HG02970 (cell line): ENCODE results near the gene SPATA7.

Experiments
- ATAC-seq: cut with Tn5 transposase; IDR thresholded peaks from one replicate; pipeline ENCODE4 v1.9.1; 2021; ENCODE audit warnings: mild to moderate bottlenecking, moderate library complexity, moderate number of reproducible peaks; ENCODE audit not compliant: unreplicated experiment, low FRiP score

Gene SPATA7

DNA sequence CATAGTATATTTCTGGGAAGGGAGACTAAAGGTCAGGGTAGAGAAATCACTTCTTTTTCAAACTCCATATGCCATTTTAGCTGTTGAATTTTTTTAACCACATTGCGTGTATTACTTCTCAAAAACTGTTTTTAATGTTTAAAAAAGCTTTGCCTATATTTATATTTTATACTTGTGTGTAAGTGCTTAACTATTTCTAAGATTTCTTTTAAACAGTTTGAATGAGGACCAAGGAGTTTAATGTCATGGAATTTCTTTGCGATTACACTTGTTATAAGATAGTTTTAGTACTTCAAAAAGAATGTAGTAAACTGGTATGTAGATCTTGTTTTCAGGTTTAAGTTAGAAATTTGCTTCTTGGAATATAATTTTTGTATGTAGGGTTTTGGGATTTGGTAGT, 7.2 kb downstream of the SPATA7 start:
- no peak for ATAC-seq

- no peak for ATAC-seq
Measured at GRCh38 chr14:88411039-88411438, 25.6 kb downstream of the SPATA7 start.

- ATAC-seq, result no peak
Measured at GRCh38 chr14:88417594-88417993, 32.1 kb downstream of the SPATA7 start.

- ATAC-seq, result no peak
Measured at GRCh38 chr14:88420187-88420586, 34.7 kb downstream of the SPATA7 start.

DNA sequence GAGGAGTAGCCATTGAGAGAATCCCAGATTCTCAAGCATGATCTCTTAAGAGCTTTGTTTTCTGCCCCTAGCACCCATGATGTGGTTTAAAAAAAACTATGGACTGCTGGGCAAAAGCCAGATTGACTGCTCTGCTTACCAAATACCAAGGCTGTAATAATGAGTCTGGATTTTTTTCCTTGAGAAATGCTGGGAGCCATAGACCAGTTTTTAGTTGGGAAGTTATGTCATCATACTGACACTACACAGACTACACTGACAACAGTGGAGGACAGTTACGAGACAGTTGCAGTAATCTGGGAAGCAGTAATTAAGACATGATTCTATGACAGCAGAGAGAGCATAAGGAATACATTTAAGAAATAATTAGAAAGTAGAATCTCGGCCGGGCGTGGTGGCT, 35.8 kb downstream of the SPATA7 start:
- ATAC-seq, result no peak

GRCh38 chr14:88422047-88422446, 36.6 kb downstream of the SPATA7 start:
- ATAC-seq, result no peak

DNA sequence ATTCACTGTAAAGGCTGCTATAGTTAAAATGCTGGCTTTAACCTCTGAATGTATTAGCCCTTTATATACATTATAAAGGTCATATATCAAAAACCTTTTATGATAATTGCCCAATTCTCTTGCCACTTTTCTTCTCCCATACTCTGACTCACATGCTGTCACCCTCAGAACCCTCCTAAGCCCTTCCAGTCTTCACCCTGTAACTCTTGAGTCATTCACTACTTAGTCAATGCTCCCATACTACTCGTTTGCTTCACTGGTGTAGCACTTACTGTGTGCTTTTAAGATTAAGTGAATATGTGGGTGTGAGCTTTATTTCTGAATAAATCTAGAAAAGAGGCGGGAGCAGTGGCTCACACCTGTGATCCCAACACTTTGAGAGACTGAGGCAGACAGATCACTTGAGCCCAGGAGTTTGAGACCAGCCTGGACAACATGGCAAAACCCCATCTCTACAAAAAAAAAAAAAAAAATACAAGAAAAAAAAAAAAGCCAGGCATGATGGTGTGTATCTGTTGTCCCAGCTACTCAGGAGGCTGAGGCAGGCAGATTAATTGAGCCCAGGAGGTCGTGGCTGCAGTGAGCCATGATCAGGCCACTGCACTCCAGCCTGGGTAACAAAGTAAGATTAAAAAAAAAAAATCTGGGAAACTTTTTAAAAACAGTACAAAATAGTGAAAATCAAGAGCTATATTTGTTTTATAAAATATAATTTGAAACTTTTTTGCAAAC, 37.6 kb downstream of the SPATA7 start:
- no peak for ATAC-seq

DNA sequence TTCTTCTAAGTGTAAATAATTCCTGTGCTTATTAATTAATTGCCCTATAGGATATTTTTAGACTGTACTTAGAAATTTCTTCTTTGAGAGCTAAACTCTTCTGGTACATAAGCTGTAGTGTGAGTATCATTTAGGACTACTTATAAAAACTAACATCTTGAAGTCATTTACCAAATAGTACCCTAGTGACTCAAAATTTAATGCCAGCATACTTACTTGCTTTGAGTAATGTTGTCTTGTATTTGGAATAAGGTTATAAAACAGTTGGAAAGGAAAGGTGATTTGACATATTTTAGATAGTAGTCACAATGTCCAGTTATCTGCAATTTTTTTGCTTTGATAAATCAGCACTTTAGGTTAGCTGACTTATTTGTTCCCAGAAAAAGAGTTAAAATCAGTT, 39.1 kb downstream of the SPATA7 start:
- ATAC-seq, result no peak

DNA sequence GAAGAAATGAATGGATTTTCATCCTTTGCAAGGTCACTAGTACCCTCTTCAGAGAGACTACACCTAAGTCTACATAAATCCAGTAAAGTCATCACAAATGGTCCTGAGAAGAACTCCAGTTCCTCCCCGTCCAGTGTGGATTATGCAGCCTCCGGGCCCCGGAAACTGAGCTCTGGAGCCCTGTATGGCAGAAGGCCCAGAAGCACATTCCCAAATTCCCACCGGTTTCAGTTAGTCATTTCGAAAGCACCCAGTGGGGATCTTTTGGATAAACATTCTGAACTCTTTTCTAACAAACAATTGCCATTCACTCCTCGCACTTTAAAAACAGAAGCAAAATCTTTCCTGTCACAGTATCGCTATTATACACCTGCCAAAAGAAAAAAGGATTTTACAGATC, 40.8 kb downstream of the SPATA7 start:
- no peak for ATAC-seq

- ATAC-seq, result no peak
Measured at GRCh38 chr14:88430976-88431375, 45.5 kb downstream of the SPATA7 start.

GRCh38 chr14:88437658-88438057, 52.2 kb downstream of the SPATA7 start:
- ATAC-seq, result no peak

DNA sequence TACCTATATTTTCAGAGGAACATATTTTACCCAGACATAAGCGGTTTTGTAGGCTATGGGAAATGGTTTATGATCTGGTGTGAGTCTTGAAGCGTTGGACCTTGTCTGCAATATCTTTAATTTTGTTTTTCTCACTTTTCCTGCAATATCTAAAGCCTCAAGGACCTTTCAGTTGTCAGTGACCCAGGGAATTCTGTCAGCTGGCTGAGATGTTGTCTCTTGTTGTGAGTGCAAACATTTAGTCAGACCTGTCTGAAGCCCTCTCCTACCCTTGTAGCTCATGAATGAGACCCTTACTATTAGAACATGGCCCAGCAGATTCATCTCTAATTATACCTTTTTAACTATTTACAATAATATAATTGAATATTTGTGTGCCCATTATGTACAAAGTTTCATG, 53.6 kb downstream of the SPATA7 start:
- no peak for ATAC-seq

DNA sequence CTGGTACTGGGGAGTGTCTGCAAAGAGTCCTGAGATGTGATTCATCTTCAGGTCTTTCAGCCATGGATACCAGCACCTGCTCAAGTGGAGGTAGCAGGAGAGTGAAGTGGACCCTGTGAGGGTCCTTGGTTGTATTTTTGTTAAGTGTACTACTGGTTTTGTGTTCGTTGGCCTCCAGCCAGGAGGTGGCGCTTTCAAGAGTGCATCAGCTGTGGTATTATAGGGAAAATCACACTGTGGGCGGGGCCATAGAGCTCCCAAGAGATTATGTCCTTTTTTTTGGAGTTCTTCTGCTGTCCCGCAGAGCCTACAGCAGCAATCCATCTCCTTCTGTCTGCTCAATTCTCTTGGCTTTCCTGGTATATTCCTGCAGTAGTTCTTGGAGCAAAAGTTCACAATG, 66.8 kb downstream of the SPATA7 start:
- ATAC-seq, result no peak

- no peak for ATAC-seq
Measured at GRCh38 chr14:88454886-88455285, 69.4 kb downstream of the SPATA7 start.

DNA sequence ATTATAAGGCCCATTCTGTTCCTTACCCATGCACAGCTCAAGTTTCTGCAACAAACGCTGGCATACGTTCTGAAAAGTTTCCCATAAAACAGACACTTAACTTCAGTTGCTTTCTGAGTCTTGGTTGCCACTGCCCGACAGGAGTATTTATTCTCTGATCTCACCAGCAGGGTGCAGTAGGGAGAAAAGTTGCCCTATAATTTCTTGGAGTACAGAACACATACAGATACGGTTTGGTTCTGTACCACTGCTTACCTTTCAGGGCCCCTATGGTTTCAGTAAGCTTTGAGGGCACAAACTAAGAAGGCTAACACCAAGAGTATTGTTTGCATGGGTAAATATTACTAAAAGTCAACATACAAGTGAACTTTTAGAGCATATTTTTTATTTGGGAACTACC, 77.9 kb downstream of the SPATA7 start:
- no peak for ATAC-seq

- ATAC-seq, result no peak
Measured at GRCh38 chr14:88468406-88468805, 82.9 kb downstream of the SPATA7 start.

DNA sequence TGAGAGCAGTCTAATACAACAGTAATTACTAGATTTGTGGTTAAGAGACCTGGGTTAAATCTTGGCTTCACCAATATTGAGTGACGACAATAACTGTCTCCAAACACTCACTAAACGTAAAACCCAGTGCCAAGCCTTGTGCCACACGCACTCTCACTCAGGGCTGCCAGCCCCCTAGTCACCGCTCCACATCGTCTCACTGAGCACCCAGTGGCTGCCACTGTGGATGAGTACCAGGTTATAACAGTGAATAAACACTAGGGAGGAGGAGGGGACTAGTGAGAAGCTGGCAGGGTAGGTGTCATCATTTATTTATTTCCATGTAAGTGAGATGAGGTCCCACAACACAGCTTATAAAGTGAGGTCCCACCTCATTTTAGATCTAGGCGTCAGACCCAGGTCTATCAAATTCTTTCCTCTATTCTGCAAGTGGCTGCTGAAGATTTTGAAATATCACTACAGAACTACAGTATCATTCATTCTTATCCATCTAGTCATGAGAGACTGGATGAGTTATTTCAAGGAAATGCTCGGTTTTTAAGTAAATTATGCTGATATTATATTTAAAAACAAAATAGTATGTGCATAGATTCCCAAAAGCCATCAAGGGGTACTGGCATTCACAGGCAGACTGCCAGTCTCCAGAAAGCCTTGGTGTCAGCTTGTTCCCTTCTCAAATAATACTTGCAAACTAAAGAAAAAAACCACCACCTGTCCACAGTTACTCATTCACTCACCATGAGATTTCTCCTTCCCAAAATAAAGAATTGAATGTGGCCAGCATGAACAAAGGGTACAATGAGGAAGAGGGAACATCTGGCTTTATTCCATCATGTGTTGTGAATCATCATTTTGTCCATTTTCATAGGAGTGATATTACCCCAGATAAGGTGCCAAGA, 85.3 kb downstream of the SPATA7 start:
- no peak for ATAC-seq

- no peak for ATAC-seq
Measured at GRCh38 chr14:88473791-88474190, 88.3 kb downstream of the SPATA7 start.

DNA sequence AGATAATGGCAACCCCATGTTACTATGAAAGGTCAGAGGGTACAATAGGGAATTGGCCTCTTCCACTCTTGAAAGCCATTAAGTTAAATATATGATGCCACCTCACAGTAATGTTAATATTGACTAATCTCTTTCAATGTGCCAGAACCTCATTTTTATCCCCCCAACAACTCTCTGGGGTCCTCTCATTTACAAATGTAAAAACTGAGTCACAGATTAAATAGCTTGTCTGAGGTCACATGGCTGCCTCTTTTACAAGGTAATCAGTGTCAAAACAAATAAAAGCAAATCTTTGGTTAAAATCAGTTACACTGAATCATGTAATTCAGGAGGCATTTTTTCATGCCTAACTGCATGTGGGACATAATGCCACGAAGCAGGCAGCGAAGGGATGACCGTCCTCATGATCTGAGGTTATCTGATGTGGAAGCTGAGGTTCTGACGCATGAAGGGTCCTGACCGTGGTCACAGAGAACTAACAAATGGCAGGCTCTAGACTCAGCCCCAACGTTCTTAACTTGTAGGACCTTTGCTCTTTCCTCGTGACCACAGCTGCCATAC, 90.8 kb downstream of the SPATA7 start:
- ATAC-seq, result no peak

DNA sequence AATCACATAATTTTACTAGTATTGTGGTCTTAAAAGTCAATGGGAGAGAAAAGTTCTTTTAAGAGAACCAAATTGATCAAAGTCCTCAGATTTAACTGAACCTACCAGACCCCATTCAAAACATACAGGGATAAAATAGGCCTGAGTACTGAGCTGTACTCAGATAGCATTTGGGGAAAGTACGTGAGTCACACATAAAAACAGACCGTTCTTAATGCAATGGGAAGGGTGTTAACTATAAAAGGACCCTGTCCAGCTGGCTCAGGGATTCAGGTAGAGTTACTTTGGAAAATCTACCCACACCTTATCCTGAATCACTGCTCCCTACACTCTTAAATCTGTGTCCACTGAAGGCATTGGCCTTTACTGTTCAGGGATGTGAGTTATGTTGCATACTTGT, 91.4 kb downstream of the SPATA7 start:
- ATAC-seq, result no peak

- ATAC-seq, result no peak
Measured at GRCh38 chr14:88477513-88478250, 92.2 kb downstream of the SPATA7 start.
